Astrocyte of the cerebellum (primary cell): ENCODE measurements around the gene CHCHD10.

Experiments
- DNase-seq: peaks from one replicate; pipeline ENCODE4 v3.0.0-alpha.2; 2011; ENCODE audit warnings: low read depth
- H3K4me3 ChIP-seq: 2 replicates; pipeline ENCODE4 v1.5.1; 2011; ENCODE audit warnings: mild to moderate bottlenecking, low read depth, low read length, moderate library complexity
- CTCF ChIP-seq: IDR thresholded peaks from 2 replicates; pipeline ENCODE4 v1.5.1; 2012; ENCODE audit warnings: low read length, low read depth, moderate library complexity, mild to moderate bottlenecking; ENCODE audit errors: missing control alignments
- in situ Hi-C: cut with HindIII; loops from 2 replicates; pipeline ENCODE4 v1.10.0; 2017; ENCODE audit warnings: low sequenced_read_pairs

Gene CHCHD10

GRCh38 chr22:23787600-23787896, 19.8 kb upstream of the CHCHD10 start:
- no peak for DNase-seq

GRCh38 chr22:23786752-23787599, 19.2 kb upstream of the CHCHD10 start, which contains the start of gene SMARCB1:
TSS of gene SMARCB1 (plus strand) at chr22:23786966. CDS start at chr22:23787170, 204 bp downstream.
- DNase-seq = peak; percentile 78
- TF ChIP-seq CTCF = no peak
- in situ Hi-C loops = no loop called here

More at GRCh38 chr22:23787600-23787896, 19.8 kb upstream of the CHCHD10 start:
- no peak for TF ChIP-seq CTCF
- in situ Hi-C loops = no loop called here
- peak overlapping the region; percentile 86 for H3K4me3 ChIP-seq

GRCh38 chr22:23786261-23786710, 18.5 kb upstream of the CHCHD10 start:
- in situ Hi-C loops = no loop called here
- no peak for TF ChIP-seq CTCF

More at GRCh38 chr22:23786752-23787599, 19.2 kb upstream of the CHCHD10 start, which contains the start of gene SMARCB1:
- peak within 1 kb of the TSS; percentile 86 for H3K4me3 ChIP-seq

GRCh38 chr22:23784215-23784732, 16.5 kb upstream of the CHCHD10 start:
- no peak for TF ChIP-seq CTCF
- in situ Hi-C loops = no loop called here
- H3K4me3 ChIP-seq = no peak overlapping the region
- DNase-seq = peak; percentile 24

More at GRCh38 chr22:23786261-23786710, 18.5 kb upstream of the CHCHD10 start:
- peak overlapping the region; percentile 86 for H3K4me3 ChIP-seq
- no peak for DNase-seq

GRCh38 chr22:23783265-23784150, 15.7 kb upstream of the CHCHD10 start:
- TF ChIP-seq CTCF = no peak
- DNase-seq = no peak
- H3K4me3 ChIP-seq = no peak overlapping the region
- in situ Hi-C loops = no loop called here

GRCh38 chr22:23782703-23783102, 14.9 kb upstream of the CHCHD10 start:
- H3K4me3 ChIP-seq = no peak overlapping the region
- no peak for TF ChIP-seq CTCF
- in situ Hi-C loops = no loop called here
- DNase-seq = no peak
